Activated T-cell treated with anti-CD3 and anti-CD28 coated beads, Interleukin-2, amount 50 U/mL, for 72 hours (primary cell): ENCODE results near the gene TEX14. TPM values are rescaled to one million over a fixed set of nuclear protein-coding genes. Genes with fewer than 3 reads are reported as not detected.

ENCODE experiments used
- ATAC-seq, 2 donors: fragments of 150-1000 bp; cut with Tn5 transposase; replicated peaks in 1 of 2; 2 replicates each; pipeline ENCODE4 v1.10.0; 2021; ENCODE audit warnings: moderate library complexity in 2 of 2, mild to moderate bottlenecking in 1 of 2
- DNase-seq, 2 donors: peaks; one replicate each; pipeline ENCODE4 v3.0.0; 2021 to 2022; ENCODE audit warnings: mixed read lengths in 1 of 2
- H3K27ac Mint-ChIP-seq: one replicate; pipeline ENCODE4 v1.8.0; 2022; ENCODE audit warnings: mild to moderate bottlenecking, moderate library complexity, mixed read lengths
- H3K27me3 Mint-ChIP-seq: one replicate; pipeline ENCODE4 v1.8.0; 2022; ENCODE audit warnings: low read depth, mixed read lengths
- H3K36me3 Mint-ChIP-seq, 2 donors: one replicate each; pipeline ENCODE4 v1.8.0; 2022; ENCODE audit warnings: mixed read lengths in 2 of 2, mild to moderate bottlenecking in 1 of 2; ENCODE audit not compliant: insufficient read depth in 2 of 2
- H3K4me1 Mint-ChIP-seq: one replicate; pipeline ENCODE4 v1.8.0; 2022; ENCODE audit warnings: low read depth, mixed read lengths
- H3K4me3 Mint-ChIP-seq, 2 donors: one replicate each; pipeline ENCODE4 v1.8.0; 2022; ENCODE audit warnings: mild to moderate bottlenecking in 2 of 2, mixed read lengths in 2 of 2, moderate library complexity in 2 of 2
- H3K9me3 Mint-ChIP-seq, 2 donors: one replicate each; pipeline ENCODE4 v1.8.0; 2022; ENCODE audit warnings: mixed read lengths in 2 of 2
- total RNA-seq, 2 donors: library from RNA; stranded (reverse); gene quantifications; one replicate each; pipeline ENCODE4 v1.2.3, GENCODE V29; 2022

TEX14 gene
- total RNA-seq, 2 donors from 2014 or later = 0.46 to 0.84 TPM

GRCh38 chr17:58576679-58577367, 115.0 kb downstream of the TEX14 start:
- ATAC-seq (no peak), DNase-seq (no peak)
- H3K4me1 Mint-ChIP-seq = peaks cover 8% of the 10 kb centered on the region
- no peak overlapping the region for H3K4me3 Mint-ChIP-seq
- H3K27me3 Mint-ChIP-seq = no peaks in the 10 kb centered on the region
- no peak overlapping the region for H3K27ac Mint-ChIP-seq
- H3K36me3 Mint-ChIP-seq = no peaks in the 10 kb centered on the region
- no peaks in the 10 kb centered on the region for H3K9me3 Mint-ChIP-seq

- DNase-seq (no peak), ATAC-seq (no peak)
- Mint-ChIP-seq H3K27ac (no peak overlapping the region), H3K9me3 (no peaks in the 10 kb centered on the region), H3K4me1 (peaks cover 8% of the 10 kb centered on the region), H3K27me3 (no peaks in the 10 kb centered on the region), H3K36me3 (no peaks in the 10 kb centered on the region), H3K4me3 (no peak overlapping the region)
These were observed 116.3 kb downstream of the TEX14 start for GRCh38 chr17:58575511-58575910.

- no peaks in the 10 kb centered on the region for H3K27me3 Mint-ChIP-seq
- H3K36me3 Mint-ChIP-seq = no peaks in the 10 kb centered on the region
- no peak overlapping the region for H3K4me3 Mint-ChIP-seq
- ATAC-seq (no peak), DNase-seq (no peak)
- H3K4me1 Mint-ChIP-seq = peaks cover 8% of the 10 kb centered on the region
- no peaks in the 10 kb centered on the region for H3K9me3 Mint-ChIP-seq
- H3K27ac Mint-ChIP-seq = no peak overlapping the region
These were observed 117.8 kb downstream of the TEX14 start for GRCh38 chr17:58574025-58574424.

- Mint-ChIP-seq H3K4me1 (peaks cover 8% of the 10 kb centered on the region), H3K27ac (no peak overlapping the region)
These were observed 119.0 kb downstream of the TEX14 start for GRCh38 chr17:58572846-58573245.

DNA sequence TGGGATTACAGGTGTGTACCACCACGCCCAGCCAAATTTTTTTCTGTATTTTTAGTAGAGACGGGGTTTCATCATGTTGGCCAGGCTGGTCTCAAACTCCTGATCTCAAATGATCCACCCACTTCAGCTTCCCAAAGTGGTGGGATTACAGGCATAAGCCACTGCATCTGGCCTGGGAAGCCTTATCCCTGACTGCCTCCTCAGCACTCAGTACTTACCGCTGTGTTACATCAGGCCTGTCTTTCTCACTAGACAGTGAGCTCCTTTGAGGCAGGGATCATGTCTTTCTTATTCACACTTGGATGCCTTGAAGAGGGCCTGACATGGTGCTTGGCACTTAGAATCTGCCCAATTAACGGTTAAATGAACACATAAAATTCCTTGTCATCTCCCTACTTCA, 121.1 kb downstream of the TEX14 start:
- peaks cover 8% of the 10 kb centered on the region for H3K4me1 Mint-ChIP-seq
- ATAC-seq = no peak
- no peak overlapping the region for H3K27ac Mint-ChIP-seq

More at GRCh38 chr17:58572846-58573245, 119.0 kb downstream of the TEX14 start:
- DNase-seq (no peak), ATAC-seq (no peak)
- H3K36me3 Mint-ChIP-seq = no peaks in the 10 kb centered on the region
- H3K27me3 Mint-ChIP-seq = no peaks in the 10 kb centered on the region
- H3K9me3 Mint-ChIP-seq = no peaks in the 10 kb centered on the region
- H3K4me3 Mint-ChIP-seq = no peak overlapping the region

GRCh38 chr17:58569196-58569595, 122.6 kb downstream of the TEX14 start:
- peaks cover 2% of the 10 kb centered on the region for H3K4me1 Mint-ChIP-seq
- H3K36me3 Mint-ChIP-seq = no peaks in the 10 kb centered on the region
- H3K27ac Mint-ChIP-seq = no peak overlapping the region
- ATAC-seq = no peak
- no peak overlapping the region for H3K4me3 Mint-ChIP-seq
- H3K27me3 Mint-ChIP-seq = no peaks in the 10 kb centered on the region
- no peaks in the 10 kb centered on the region for H3K9me3 Mint-ChIP-seq
- DNase-seq = no peak

More for the DNA sequence above, 121.1 kb downstream of the TEX14 start:
- no peak overlapping the region for H3K4me3 Mint-ChIP-seq
- no peaks in the 10 kb centered on the region for H3K27me3 Mint-ChIP-seq
- H3K9me3 Mint-ChIP-seq = no peaks in the 10 kb centered on the region
- no peak for DNase-seq
- no peaks in the 10 kb centered on the region for H3K36me3 Mint-ChIP-seq

DNA sequence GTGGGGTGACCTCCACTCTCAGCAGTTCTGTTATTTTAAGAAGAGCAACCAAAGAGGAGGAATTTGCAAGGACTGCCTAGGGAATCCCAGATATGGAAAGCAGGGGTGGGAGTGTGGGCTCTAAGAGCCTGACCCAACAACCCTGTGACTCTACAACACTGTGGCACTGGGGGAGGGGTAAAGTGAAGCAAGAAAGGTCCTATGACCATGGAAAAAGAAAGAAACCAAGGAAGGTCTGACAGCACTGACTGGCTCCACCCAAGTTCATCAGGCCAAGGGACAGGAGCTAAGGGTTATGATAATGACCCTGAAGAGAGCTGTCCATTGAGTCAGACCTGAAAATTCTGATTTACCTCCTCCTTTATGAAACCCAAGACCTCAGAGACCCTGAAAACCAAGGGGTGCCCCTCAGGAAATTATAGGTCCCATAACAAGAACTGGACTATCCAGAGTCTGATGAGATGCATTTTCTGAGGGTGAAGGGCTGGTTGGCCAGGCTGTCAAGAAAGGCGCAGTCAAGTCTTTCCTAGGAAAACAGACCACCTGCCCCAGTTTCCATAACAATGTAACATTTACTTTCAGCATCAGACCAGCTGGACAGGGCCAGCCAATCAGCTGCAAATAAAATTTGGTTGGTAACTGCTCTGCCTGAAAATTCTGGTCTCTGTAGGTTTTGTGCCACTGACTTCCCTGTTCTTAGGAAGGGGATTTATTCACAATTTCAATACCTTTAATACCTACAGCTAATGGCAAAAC, 123.6 kb downstream of the TEX14 start:
- Mint-ChIP-seq H3K36me3 (no peaks in the 10 kb centered on the region), H3K4me3 (no peak overlapping the region), H3K9me3 (no peaks in the 10 kb centered on the region), H3K27ac (no peak overlapping the region), H3K4me1 (peaks cover 4% of the 10 kb centered on the region), H3K27me3 (no peaks in the 10 kb centered on the region)
- ATAC-seq (no peak), DNase-seq (no peak)

DNA sequence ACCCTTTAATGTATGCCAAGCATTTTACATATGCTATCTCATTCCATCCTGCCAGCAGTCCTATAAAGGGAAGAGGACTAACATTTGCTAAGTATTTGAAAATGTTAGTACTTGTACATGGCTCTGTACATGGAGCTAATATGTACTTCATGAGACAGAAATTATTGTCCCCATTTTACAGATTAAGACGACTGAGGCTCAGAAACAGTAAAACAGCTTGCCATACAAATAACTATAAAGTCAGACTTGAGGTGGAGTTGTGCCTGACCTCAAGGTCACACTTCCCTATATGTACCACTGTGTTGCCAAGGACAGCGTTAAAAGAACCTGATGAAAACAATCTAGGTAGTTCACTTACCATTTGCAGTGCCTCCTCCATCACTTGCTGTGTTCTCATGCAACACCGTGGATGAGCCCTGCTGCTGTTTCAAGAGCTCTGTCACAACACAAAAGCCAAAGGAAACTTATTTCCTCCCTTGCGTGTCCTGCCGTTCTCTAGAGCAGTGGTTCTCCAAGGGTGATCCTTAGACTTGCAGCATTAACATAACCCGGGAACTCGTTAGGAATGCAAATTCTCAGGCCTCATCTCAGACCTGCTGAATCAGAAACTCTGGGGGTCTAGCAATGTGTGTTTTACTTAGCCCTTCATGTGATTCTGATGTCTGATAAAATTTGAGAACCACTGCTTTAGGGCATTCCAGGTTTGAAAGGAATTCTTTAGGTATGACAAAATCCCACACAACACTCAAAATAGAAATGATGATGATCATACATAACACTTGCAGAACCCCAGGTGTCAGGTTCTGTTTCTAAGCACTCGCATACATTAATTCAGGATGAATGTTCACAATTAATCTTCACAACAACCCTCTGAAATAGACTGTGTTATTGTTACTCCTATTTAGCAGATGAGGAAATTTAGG, 126.2 kb downstream of the TEX14 start:
- H3K36me3 Mint-ChIP-seq = no peaks in the 10 kb centered on the region
- no peaks in the 10 kb centered on the region for H3K9me3 Mint-ChIP-seq
- peaks cover 4% of the 10 kb centered on the region for H3K4me1 Mint-ChIP-seq
- ATAC-seq = no peak
- H3K27ac Mint-ChIP-seq = no peak overlapping the region
- no peaks in the 10 kb centered on the region for H3K27me3 Mint-ChIP-seq
- H3K4me3 Mint-ChIP-seq = no peak overlapping the region
- DNase-seq = no peak

GRCh38 chr17:58564971-58565370, 126.9 kb downstream of the TEX14 start:
- no peak for ATAC-seq
- Mint-ChIP-seq H3K36me3 (no peaks in the 10 kb centered on the region), H3K9me3 (no peaks in the 10 kb centered on the region), H3K27me3 (no peaks in the 10 kb centered on the region), H3K4me1 (peaks cover 4% of the 10 kb centered on the region), H3K27ac (no peak overlapping the region), H3K4me3 (no peak overlapping the region)
- no peak for DNase-seq

GRCh38 chr17:58564243-58564642, 127.6 kb downstream of the TEX14 start:
- ATAC-seq = no peak
- Mint-ChIP-seq H3K4me1 (peaks cover 4% of the 10 kb centered on the region), H3K27me3 (no peaks in the 10 kb centered on the region), H3K9me3 (no peaks in the 10 kb centered on the region), H3K27ac (no peak overlapping the region), H3K4me3 (no peak overlapping the region), H3K36me3 (no peaks in the 10 kb centered on the region)
- DNase-seq = no peak

GRCh38 chr17:58560511-58560910, 131.3 kb downstream of the TEX14 start:
- Mint-ChIP-seq H3K36me3 (no peaks in the 10 kb centered on the region), H3K27me3 (no peaks in the 10 kb centered on the region), H3K9me3 (no peaks in the 10 kb centered on the region), H3K4me3 (no peak overlapping the region), H3K27ac (no peak overlapping the region), H3K4me1 (peaks cover 4% of the 10 kb centered on the region)
- ATAC-seq (no peak), DNase-seq (no peak)

DNA sequence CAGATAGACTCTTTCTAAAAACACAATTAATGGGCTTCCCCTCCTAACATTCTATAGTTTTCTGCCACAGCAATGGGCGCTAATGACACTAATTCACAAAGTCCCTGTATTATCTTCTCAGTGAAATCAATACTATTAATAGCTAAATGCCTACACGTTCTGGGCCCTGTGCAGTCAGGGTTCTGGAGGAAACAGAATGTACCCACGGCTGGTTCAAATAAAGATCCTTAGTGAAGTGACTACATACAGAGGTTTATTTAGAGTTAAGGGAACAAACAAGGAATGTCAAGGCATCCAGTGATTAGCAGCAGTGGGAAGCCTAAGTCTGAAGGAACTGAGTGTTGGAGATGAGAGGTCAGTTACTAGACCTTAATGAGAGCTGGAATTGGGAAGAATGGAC, 133.9 kb downstream of the TEX14 start:
- Mint-ChIP-seq H3K27ac (no peak overlapping the region), H3K4me3 (no peak overlapping the region), H3K9me3 (no peaks in the 10 kb centered on the region), H3K36me3 (no peaks in the 10 kb centered on the region), H3K27me3 (no peaks in the 10 kb centered on the region), H3K4me1 (no peaks in the 10 kb centered on the region)
- DNase-seq (no peak), ATAC-seq (no peak)

- ATAC-seq = no peak
- Mint-ChIP-seq H3K4me3 (no peak overlapping the region), H3K4me1 (no peaks in the 10 kb centered on the region), H3K9me3 (no peaks in the 10 kb centered on the region), H3K27me3 (no peaks in the 10 kb centered on the region), H3K27ac (no peak overlapping the region), H3K36me3 (no peaks in the 10 kb centered on the region)
- no peak for DNase-seq
These were observed 135.0 kb downstream of the TEX14 start for GRCh38 chr17:58556833-58557250.
